Measurements from ENCODE around the gene TDRD9.

DNA sequence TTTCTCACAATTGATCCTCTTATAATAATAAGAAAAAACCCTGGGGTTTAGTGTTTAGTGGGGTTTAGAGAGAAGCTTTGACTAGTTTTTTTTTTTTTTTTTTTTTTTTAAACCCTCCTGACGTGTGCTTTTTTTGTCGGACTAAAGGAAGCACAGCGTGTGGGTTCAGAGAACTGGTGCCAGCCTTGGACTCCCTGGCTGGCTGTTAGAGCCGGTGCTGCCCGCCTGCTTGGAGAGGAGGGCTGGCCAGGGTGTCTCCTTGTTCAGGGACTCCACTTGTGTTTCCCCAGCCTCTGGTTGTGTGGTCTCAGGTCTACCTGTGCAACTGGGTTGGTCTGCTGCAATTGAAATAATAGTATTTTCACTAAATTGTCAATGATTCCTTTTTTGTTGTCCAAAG lies 103.1 kb downstream of the TDRD9 start:
- TF ChIP-seq, protein P1, sequence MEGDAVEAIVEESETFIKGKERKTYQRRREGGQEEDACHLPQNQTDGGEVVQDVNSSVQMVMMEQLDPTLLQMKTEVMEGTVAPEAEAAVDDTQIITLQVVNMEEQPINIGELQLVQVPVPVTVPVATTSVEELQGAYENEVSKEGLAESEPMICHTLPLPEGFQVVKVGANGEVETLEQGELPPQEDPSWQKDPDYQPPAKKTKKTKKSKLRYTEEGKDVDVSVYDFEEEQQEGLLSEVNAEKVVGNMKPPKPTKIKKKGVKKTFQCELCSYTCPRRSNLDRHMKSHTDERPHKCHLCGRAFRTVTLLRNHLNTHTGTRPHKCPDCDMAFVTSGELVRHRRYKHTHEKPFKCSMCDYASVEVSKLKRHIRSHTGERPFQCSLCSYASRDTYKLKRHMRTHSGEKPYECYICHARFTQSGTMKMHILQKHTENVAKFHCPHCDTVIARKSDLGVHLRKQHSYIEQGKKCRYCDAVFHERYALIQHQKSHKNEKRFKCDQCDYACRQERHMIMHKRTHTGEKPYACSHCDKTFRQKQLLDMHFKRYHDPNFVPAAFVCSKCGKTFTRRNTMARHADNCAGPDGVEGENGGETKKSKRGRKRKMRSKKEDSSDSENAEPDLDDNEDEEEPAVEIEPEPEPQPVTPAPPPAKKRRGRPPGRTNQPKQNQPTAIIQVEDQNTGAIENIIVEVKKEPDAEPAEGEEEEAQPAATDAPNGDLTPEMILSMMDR (IDR thresholded peaks at IDR 0.05; ENCODE audit: low read length): no peak
- no peak for TF ChIP-seq EZH2 (IDR thresholded peaks at IDR 0.05; ENCODE audit: borderline replicate concordance, low read length)
